Mesothelial cell of epicardium (in vitro differentiated cells): Measurements from ENCODE around the gene HOXD9. TPM values are rescaled to one million over a fixed set of nuclear protein-coding genes. Genes with fewer than 3 reads are reported as not detected.

ENCODE experiments used
- DNase-seq, 2 experiments: peaks; one replicate each; pipeline ENCODE4 v3.0.0; 2021; ENCODE audit warnings: low spot score in 2 of 2; ENCODE audit not compliant: unreplicated experiment in 2 of 2
- H3K27ac Mint-ChIP-seq: 2 replicates; pipeline ENCODE4 v1.8.0; 2021; ENCODE audit warnings: mixed read lengths
- H3K27me3 Mint-ChIP-seq: 2 replicates; pipeline ENCODE4 v1.8.0; 2021; ENCODE audit warnings: low read depth, mixed read lengths
- H3K36me3 Mint-ChIP-seq: 2 replicates; pipeline ENCODE4 v1.8.0; 2021; ENCODE audit warnings: mixed read lengths
- H3K4me1 Mint-ChIP-seq: 2 replicates; pipeline ENCODE4 v1.8.0; 2021; ENCODE audit warnings: mixed read lengths
- H3K4me3 Mint-ChIP-seq: 2 replicates; pipeline ENCODE4 v1.8.0; 2021; ENCODE audit warnings: mild to moderate bottlenecking, moderate library complexity, mixed read lengths
- H3K9me3 Mint-ChIP-seq: 2 replicates; pipeline ENCODE4 v1.8.0; 2021; ENCODE audit warnings: mixed read lengths
- CTCF ChIP-seq: fragments of 200-600 bp; sonication (generic); IDR thresholded peaks from one replicate; pipeline ENCODE4 v1.5.0; 2021; ENCODE audit warnings: antibody characterized with exemption; ENCODE audit not compliant: unreplicated experiment
- total RNA-seq: library from RNA; stranded (reverse); gene quantifications from 3 replicates; pipeline ENCODE4 v1.2.1, GENCODE V29; 2021

HOXD9 gene
- total RNA-seq, 1 donor from 2014 or later = 1.1 TPM

- Mint-ChIP-seq H3K27me3 (peaks cover 93% of the 10 kb centered on the region), H3K4me3 (peak overlapping the region; percentile 37), H3K36me3 (no peaks in the 10 kb centered on the region), H3K4me1 (peaks cover 23% of the 10 kb centered on the region), H3K9me3 (no peaks in the 10 kb centered on the region), H3K27ac (no peak overlapping the region)
- no peak for TF ChIP-seq CTCF
- DNase-seq = no peak
These were observed 5.9 kb downstream of the HOXD9 start for GRCh38 chr2:176128172-176128981.

- Mint-ChIP-seq H3K9me3 (no peaks in the 10 kb centered on the region), H3K36me3 (no peaks in the 10 kb centered on the region), H3K4me1 (peaks cover 18% of the 10 kb centered on the region), H3K27me3 (peaks cover 93% of the 10 kb centered on the region), H3K27ac (no peak within 1 kb of the TSS), H3K4me3 (peak within 1 kb of the TSS; percentile 57)
- no peak for TF ChIP-seq CTCF
- no peak for DNase-seq
These were observed 6.7 kb downstream of the HOXD9 start, which contains the start of gene HOXD8 for GRCh38 chr2:176128982-176129796. HOXD8 (plus strand) TSS chr2:176129705; CDS start chr2:176130367, 662 bp downstream.

GRCh38 chr2:176129813-176130146, 7.3 kb downstream of the HOXD9 start:
- TF ChIP-seq CTCF = no peak
- no peaks in the 10 kb centered on the region for H3K9me3 Mint-ChIP-seq
- H3K4me1 Mint-ChIP-seq = peaks cover 18% of the 10 kb centered on the region
- no peak overlapping the region for H3K27ac Mint-ChIP-seq
- no peak for DNase-seq
- H3K27me3 Mint-ChIP-seq = peaks cover 93% of the 10 kb centered on the region
- H3K4me3 Mint-ChIP-seq = peak overlapping the region; percentile 37
- H3K36me3 Mint-ChIP-seq = no peaks in the 10 kb centered on the region

DNA sequence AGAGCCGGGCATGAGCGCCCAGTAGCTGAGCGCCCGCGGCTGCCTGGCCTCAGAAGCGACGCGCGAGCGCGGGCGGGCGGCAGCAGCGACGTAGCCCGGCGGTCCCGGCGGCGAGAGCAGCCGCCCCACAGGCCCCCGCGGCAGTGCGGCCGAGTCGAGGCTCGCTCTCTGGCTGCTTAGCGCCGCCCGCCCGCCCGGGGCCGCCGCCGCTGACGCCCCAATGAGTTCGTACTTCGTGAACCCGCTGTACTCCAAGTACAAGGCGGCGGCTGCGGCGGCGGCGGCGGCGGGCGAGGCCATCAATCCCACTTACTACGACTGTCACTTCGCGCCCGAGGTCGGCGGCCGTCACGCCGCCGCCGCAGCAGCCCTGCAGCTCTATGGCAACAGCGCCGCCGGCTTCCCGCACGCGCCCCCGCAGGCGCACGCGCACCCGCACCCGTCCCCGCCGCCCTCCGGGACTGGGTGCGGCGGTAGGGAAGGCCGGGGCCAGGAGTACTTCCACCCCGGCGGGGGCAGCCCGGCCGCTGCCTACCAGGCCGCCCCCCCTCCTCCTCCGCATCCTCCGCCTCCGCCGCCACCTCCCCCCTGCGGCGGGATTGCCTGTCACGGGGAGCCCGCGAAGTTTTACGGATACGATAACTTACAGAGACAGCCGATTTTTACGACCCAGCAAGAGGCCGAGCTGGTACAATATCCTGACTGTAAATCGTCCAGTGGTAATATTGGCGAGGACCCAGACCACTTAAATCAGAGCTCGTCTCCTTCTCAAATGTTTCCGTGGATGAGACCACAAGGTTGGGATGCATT, 7.8 kb downstream of the HOXD9 start:
- Mint-ChIP-seq H3K27ac (no peak overlapping the region), H3K36me3 (no peaks in the 10 kb centered on the region), H3K4me3 (peak overlapping the region; percentile 57), H3K9me3 (no peaks in the 10 kb centered on the region), H3K27me3 (peaks cover 93% of the 10 kb centered on the region), H3K4me1 (peaks cover 18% of the 10 kb centered on the region)
- no peak for TF ChIP-seq CTCF
- no peak for DNase-seq
